Stimulated activated CD8-positive, alpha-beta memory T cell treated with anti-CD3 and anti-CD28 coated beads, Interleukin-2, amount 100 ng/mL, for 1 hour (primary cell): ENCODE results near the gene ZNF594.
"Not testable (repeated sequence)": the region's sequence is repeated elsewhere in the genome, so short reads cannot be mapped to it uniquely, and the experiment has no call there.

Source experiments
- DNase-seq, 2 donors: peaks; one replicate each; pipeline ENCODE4 v3.0.0-alpha.2; 2020; ENCODE audit warnings: low read depth in 2 of 2

Gene ZNF594

GRCh38 chr17:5191541-5192417, at the start of gene ZNF594:
TSS of gene ZNF594 (minus strand) at chr17:5191868. CDS start at chr17:5184256, 7,612 bp downstream.
- DNase-seq, result peak; percentile 95 to 96

- not testable (repeated sequence) for DNase-seq
These were observed 48.1 kb upstream of the ZNF594 start for GRCh38 chr17:5239769-5240168.

DNA sequence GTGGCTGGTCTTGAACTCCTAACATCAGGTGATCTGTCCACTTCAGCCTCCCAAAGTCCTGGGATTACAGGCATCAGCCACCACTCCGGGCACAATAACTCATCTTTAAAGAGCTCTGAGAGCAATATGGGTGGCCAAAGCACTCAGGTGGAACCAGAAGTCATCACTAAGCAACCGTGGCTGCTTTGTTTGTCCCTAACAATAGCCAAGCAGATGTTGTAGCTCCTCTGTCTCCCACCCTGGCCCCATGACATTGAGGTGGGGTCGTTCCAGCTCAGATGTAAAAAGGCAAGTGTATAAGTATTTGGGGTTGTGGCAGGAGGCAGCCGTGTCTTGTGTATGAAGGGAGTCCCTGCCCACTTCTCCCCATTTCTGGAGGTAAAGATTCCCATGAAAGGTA, 46.7 kb upstream of the ZNF594 start:
- no peak for DNase-seq

GRCh38 chr17:5237541-5238016, 45.9 kb upstream of the ZNF594 start:
- peak; percentile 19 to 34 for DNase-seq

DNA sequence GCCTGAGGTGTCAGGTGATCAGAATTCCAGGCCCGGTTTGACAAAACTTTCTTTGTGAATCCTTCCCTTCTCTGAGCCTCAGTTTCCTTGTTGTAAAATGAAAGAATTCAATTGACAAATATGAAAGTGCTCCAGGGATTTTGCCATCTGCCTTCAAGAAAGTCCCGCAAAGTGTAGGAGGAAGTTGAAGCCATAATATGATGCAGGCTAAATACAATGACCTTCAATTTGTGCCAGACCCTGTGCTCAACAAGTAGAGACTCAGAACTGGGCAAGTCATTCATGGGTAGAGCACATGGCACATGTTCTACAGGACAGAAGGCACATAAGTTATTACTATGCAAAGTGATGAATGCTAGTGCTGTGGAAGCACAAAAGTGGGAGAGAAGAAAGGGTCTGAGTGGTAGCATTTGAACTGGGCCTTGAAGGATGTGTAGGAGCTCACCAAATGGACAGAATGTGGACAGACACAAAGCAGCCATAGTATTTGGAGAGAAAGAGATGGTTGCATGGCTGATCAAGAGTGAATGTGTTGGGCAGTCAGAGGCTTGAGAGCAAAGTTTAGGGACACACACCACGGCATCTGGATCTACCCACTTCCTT, 45.4 kb upstream of the ZNF594 start:
- no peak for DNase-seq

DNA sequence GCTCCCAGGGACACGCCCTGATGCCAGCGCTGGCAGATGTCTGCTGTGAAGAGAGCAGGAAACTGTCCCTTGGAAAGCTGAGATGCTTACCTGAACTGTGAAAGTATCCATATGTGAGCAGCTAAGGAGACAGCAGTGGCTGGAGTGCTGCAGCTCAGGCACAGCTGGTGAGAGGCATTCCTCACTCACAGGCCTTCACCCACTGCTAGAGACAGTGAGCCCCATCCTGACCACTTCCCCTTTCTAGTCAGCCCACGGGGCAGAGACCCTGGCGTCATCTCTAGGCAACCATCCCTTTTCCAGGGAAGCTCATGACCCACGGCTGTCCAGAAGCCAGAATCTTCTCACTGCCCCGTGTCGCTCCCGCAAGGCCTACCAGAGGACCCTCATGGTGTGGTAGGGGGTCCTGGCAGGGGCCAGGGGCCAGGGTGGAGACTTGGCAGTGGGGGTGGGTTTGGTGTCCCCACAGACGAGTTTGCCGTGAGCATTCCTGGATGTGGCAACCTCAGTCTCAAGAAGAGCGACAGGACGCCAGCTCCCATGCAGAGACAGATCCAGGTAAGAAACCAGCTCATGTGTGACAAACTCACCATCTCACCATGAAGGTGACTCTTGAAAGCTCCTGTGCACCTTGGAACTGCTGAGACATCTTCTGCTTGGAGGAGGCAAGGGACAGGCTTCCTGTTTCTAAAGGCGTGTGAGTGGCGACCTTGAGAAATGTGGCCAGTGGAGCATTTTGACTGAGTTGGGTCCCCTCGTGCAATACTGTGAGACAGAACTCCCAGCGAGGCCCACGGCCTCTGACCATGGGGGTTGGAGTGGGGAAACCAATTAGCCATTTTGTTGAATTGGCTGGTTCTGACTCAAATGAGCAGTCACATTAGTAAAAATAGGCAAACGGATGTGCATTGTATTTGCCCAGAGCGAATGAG, 43.2 kb upstream of the ZNF594 start, which contains the start of gene SCIMP:
SCIMP (minus strand) TSS at position 216 of the 932 bp plus-strand sequence; CDS start at position 111, 105 bp downstream.
- DNase-seq, result no peak

GRCh38 chr17:5233492-5233891, 41.8 kb upstream of the ZNF594 start:
- not testable (repeated sequence) for DNase-seq

- DNase-seq, result peak in 1 of 2 donors; percentile 29
These were observed 35.5 kb upstream of the ZNF594 start for GRCh38 chr17:5226940-5227878.

GRCh38 chr17:5225668-5226457, 34.2 kb upstream of the ZNF594 start:
- DNase-seq, result no peak

DNA sequence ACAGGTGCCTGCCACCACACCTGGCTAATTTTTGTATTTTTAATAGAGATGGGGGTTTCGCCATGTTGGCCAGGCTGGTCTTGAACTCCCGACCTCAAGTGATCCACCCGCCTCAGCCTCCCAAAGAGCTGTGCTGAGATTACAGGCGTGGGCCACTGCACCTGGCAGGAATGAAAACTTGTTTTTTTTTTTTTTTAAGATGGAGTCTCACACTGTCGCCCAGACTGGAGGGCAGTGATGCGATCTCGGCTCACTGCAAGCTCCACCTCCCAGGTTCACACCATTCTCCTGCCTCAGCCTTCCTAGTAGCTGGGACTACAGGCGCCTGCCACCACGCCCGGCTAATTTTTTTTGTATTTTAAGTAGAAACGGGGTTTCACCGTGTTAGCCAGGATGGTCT, 30.2 kb upstream of the ZNF594 start:
- not testable (repeated sequence) for DNase-seq

DNA sequence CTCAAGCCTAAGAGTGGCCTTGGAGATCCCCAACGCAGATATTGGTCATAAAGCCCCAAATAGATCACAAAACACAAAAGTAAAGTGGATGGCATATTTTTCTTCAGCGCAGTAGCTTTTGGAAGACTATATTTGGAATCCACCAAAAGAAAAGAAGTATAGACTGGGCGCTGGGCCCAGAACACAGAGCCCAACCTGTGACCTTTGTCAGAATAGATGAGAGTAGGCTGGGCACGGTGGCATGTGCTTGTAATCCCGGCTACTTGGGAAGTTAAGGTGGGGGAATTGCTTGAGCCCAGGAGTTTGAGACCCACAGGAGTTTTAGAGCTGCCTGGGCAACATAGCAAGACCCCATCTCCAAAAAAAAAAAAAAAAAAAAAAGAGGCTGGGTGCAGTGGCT, 28.4 kb upstream of the ZNF594 start:
- no peak for DNase-seq

DNA sequence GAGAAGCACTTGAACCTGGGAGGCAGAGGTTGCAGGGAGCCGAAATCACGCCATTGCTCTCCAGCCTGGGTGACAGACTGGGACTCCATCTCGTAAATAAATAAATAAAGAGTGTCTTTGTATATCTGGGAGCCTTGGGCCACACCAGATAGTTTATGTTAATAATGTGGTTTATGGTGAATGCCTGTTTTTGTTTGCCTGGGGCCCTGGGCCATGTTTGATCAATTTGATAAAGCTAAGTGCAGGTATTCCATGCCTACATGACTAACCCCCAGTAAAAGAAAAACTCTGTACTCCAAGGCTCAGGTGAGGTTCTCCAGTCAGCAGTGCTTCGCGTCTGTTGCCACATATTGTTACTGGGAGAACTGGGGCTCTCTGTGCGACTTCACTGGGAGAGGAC, 27.9 kb upstream of the ZNF594 start:
- DNase-seq, result no peak

DNA sequence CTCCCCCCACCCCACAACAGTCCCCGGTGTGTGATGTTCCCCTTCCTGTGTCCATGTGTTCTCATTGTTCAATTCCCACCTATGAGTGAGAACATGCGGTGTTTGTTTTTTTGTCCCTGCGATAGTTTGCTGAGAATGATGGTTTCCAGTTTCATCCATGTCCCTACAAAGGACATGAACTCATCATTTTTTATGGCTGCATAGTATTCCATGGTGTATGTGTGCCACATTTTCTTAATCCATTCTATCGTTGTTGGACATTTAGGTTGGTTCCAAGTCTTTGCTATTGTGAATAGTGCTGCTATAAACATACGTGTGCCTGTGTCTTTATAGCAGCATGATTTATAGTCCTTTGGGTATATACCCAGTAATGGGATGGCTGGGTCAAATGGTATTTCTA, 25.9 kb upstream of the ZNF594 start:
- not testable (repeated sequence) for DNase-seq

- DNase-seq, result no peak
These were observed 19.8 kb upstream of the ZNF594 start for GRCh38 chr17:5211458-5211857.

DNA sequence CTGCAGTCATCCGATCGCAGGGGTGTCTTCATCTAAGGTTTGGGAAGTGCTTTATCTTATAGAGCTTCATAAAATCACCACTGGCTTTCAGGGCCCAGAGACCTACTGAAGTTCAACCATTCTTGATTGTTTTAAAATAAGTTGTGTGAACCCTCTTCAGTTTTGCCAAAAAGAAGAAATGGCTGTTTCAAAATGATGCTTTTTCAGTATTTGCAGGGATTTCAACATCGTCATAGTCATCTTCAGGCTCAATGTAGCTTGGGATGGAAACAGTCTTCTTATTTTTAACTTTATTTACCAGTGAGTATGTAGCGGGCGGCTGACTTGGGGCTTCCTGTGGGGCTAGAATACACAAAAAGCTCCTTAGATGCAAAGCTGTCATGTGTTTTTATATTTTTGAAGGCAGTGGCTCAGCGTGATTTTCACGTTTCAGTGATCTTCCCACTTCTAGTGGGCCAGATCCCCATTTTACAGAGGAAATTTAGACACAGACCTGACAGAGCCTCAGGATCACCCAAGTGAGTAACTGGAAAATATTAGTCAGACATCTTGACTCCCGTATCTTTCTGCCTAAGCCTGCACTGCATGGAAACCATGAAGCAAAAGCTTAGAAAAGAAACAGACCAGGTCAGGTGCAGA, 19.1 kb upstream of the ZNF594 start:
- no peak for DNase-seq

- DNase-seq, result no peak
These were observed 18.4 kb upstream of the ZNF594 start for GRCh38 chr17:5210091-5210490.

DNA sequence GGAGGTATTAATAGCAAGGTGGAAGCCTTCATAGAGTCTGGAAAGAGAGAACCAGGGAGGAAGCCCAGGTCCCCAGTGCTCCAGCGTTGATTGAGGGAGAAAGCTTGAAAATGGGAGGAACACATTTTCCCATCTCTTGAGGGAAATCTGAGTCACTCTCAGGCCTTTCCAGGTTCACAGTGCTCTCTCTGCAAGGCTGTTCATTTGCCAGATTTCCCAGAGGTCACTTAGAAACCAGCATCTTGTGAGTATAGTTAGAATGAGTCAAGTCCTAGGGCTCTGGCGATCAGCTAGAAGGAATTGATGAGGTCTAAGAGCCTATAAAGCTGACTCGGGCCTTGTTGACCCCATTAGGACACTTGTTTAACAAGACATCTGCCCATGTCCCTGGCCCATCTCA, 17.7 kb upstream of the ZNF594 start:
- DNase-seq, result no peak

GRCh38 chr17:5203908-5204294, 12.2 kb upstream of the ZNF594 start:
- no peak for DNase-seq

DNA sequence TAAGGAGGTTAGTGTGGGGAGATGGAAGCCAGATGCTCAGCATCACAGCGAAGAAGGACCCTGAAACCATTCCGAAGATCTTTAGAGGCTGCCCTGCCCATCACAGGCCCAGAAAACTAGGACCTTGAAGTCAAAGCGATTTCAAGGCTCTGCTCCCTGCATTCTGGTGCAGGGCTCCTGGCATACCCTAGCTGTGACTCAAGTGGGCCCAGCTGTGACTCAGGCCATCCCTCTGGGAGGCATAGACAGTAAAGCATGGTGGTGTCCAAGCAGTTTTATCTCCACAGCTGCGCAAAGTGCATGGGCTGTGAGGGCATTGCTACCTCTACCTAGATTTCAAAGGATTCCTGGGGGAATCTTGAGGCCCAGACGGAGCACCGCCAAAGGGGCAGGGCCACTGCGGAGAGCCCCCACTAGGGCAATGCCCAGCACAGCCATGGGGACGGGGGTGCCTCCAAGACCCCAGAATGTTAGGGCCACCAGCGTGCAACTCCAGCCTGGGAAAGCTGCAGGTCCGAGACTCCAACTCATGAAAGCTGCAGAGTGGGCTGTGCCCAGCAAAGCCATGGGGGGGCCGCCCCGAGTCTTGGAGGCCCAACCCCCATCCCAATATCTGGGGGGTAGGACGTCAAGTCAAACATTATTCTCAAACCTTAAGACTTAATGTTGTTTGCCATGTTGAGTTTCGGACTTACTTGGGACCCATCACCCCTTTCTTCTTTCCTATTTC, 11.7 kb upstream of the ZNF594 start:
- no peak for DNase-seq
